ENCODE measurements around the gene EXOSC7. TPM values are rescaled to one million over a fixed set of nuclear protein-coding genes. Genes with fewer than 3 reads are reported as not detected.
"Not testable (repeated sequence)": the region's sequence is repeated elsewhere in the genome, so short reads cannot be mapped to it uniquely, and the experiment has no call there.

EXOSC7 gene
- total RNA-seq, 1 experiment from 2014 or later, result 53.7 TPM

DNA sequence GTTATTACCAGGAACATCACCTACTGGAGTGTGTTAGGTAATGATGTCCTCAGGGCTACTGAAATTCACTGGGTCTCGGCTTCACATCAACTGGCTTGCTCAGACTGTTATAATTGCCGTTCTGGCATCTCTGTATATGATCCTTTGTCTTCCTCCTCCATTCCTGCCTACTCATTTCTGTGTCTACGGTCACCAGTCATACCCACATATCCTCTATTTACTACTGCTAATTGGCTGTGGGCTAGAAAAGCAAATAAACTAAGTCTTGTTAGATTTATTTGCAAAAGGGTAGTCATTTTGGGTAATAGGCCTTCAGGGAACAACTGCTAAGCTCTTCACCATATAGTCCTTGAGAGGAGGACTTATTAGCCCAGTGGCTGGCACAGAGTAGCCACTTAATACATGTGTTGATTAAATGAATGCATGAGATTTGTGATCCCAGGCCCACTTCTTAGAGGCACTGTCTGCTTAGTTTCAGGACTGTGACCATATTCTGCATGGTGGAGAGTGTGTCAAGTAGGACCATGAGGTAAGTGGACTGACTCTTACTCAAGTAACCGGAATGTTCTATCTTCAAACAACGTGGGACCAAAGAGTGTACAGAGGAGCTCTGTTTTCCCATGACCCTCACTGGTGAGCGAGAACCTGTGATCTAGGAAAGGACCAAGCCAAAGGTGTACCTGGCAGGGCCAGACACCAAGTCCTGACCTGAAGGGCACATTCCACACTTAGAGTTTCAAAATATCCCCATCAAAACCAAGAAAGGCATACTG lies 13.2 kb upstream of the EXOSC7 start:
- no peak for DNase-seq (ENCODE audit: low read depth)

DNA sequence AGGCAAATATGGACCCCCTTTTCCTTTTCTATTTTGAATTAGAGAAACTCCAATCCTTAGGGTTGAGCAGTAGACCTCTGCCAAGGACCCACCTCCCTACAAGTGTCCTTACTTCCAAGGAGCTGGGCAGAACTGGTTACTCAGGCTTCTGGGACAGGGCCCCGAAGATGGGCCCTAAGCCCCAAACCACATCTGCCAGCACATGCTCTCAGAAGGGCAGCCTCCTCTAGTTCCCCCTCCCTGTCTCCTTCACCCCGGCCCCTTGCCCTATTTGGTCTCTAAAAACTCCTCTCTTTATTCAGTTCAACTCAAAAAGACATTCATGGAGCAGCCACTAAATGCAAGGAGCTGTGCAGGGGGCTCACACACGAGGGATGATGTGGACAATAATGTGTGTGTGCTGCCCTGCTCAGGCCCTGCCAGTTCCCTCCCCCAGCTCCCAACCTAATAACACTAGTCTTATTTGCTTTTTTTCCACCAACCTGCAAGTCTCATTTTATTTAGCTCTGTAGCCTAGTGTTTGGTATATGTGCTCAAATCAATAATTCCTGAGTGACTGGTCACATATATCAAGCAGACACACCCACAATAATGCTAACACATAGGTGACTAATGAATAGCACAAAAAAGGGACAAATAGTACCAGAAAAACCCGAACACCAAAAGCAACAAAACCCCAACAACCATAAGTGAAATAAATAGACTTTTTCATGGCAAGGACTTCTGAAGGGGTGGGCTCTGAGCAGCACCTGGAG lies 12.3 kb upstream of the EXOSC7 start:
- DNase-seq (ENCODE audit: low read depth), result no peak

DNA sequence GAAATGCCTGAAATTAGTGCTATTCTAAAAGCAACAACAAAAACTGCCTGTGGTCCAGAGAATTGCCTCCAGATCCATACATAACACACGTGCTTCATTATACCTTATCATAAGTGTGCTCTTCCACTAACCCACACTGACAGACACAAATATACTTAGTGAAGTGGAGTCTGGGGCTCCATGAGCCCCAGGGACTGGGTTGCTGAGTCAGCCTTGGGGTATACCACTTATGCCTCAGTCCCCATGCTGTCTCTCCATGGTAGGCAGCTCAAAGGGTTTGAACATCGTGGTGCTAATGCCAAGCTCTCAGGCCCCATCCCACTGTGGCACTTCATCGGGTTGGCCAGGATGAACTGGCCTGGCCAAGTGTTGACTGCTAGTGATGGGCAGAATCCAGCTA lies 10.9 kb upstream of the EXOSC7 start:
- DNase-seq (ENCODE audit: low read depth), result no peak

DNA sequence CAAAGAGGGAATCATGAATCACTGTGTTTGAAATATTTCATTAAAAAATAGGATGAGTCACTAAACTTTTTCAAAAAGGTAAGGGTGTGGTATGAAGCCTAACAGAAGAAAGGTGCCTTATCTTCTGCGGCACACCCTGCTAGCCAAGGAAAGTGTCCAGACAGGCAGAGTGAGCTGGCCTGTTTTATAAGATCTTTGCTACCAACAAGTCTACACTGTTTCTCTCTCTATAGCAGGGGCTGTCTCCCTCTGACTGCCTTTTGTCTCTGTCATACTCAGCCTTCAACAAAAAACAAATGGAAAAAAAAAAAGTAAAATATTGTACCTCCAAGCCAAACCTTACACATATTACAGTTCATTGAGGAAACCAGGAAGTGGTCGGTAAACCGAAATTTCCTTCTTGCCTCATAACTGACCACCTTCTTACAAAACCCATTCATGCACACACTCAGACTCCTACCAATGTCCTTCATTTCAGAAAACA lies 9.2 kb upstream of the EXOSC7 start:
- no peak for DNase-seq (ENCODE audit: low read depth)

DNA sequence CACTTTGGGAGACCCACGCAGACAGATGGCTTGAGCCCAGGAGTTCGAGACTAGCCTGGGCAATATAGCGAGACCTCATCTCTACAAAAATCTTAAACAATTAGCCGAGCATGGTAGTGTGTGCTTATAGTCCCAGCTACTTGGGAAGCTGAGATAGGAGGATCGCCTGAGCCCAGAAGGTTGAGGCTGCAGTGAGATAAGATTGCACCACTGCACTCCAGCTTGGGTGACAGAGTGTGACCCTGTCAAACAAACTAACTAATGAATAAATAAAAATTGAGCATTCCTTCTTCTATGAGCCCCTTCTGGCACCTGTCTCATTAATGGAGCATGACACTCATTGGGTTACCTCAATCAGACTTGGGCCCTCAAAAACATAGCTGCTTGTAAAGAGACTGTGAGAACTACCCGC lies 7.6 kb upstream of the EXOSC7 start:
- no peak for DNase-seq (ENCODE audit: low read depth)

DNA sequence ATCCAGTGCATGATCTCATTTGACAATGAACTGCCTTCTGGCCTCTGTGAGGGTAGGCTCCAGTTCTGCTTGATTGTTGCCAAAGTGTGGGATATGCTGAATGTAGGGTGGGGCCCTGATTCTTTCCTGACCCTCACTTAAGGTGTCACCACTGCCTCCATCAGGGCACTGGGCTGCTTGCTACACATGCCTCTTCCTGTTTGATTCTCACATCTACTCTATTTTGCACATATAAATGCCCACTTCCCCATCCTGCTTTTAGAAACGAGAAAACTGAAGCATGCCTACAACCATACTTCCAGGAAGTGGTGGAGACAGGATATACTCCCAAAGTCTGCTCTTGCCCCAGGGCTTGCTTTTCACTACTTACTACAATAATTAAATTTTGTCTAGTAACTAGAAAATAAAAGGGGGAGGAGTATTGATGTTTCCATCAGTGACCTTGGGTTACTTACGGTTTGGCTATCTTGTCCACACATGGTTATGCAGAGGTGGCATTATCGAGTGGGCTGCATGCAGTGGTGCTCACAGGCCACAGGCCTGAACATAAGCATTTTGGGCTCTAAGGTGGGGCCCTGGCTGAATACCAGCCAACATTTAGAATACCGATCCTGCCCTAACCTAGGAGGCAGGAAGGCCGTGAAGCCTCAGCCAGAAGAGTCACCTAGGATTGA lies 6.8 kb upstream of the EXOSC7 start:
- DNase-seq (ENCODE audit: low read depth), result no peak

GRCh38 chr3:44969828-44970179 lies 6.2 kb upstream of the EXOSC7 start:
- DNase-seq (ENCODE audit: low read depth), result no peak

DNA sequence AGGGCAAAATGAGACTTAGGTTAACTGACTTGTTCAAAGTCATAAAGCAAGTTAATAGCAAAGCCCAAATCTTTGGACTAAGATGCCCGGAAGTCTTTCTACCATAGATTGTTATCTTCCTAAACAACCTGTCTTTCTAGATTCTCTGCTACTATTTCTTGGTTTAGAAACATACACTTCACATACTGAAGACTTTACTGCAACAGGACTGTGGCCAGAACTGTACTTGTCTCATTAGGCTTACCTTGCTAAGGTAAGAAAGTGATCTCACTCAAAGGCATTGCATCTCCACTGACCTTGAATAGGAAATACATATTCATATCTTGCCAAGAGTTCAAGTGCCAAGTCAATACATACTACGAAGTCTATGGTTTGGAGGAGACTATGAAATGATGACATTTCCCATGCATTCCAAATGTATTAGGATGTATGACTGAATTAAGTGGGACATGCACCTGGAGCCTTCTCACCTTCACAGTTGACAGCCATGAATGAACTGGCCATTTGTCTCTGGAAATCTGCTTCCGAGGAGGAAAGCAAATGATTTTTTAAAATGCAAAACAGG lies 5.0 kb upstream of the EXOSC7 start:
- no peak for DNase-seq (ENCODE audit: low read depth)

- no peak for DNase-seq (ENCODE audit: low read depth)
Measured at GRCh38 chr3:44974416-44974815, 1.6 kb upstream of the EXOSC7 start.

DNA sequence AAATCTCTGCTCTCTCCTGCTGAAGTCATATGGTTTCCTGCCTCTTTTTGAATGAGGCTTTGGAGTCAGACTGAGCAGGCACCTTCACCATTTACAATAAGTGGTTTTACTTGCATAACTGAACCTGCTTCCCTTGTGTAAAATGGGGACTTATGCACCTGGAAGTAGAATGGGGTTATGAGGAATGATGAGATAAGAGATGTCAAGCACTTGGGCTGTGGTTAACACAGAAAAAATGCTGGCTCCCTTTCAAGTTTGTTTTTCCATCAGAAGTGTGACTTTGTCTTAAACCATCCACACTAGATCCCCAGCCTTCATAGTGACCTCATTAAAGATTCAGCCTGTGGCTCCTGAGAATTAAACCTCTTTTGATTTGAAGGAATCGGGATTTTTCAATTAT lies 5.2 kb downstream of the EXOSC7 start:
- no peak for DNase-seq (ENCODE audit: low read depth)

DNA sequence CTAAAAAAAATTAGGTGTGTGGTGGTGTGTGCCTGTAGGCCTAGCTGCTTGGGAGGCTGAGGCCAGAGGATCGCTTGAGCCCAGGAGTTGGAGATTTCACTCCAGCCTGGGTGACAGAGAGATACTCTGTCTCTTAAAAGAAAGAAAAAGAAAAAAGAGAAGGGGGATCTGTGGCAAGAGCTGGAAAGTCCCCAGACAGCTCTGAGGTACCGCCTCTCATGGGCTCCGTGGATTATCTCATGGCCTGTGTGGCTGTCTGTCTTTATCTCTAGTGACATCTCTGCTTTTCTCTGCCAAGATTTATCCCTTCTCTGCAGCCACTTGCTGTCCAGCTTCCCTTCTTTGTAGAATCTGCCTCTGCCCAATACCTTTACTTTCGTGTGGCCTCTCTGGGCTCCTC lies 5.7 kb downstream of the EXOSC7 start:
- no peak for DNase-seq (ENCODE audit: low read depth)

- no peak for DNase-seq (ENCODE audit: low read depth)
Measured at GRCh38 chr3:44982817-44983216, 6.8 kb downstream of the EXOSC7 start.

GRCh38 chr3:44983484-44983941 lies 7.5 kb downstream of the EXOSC7 start:
- DNase-seq (ENCODE audit: low read depth), result peak; percentile 30

- no peak for DNase-seq (ENCODE audit: low read depth)
Measured at GRCh38 chr3:44984335-44984734, 8.3 kb downstream of the EXOSC7 start.

GRCh38 chr3:44986330-44986729 lies 10.3 kb downstream of the EXOSC7 start:
- DNase-seq (ENCODE audit: low read depth), result not testable (repeated sequence)

- no peak for DNase-seq (ENCODE audit: low read depth)
Measured at GRCh38 chr3:44987332-44987731, 11.3 kb downstream of the EXOSC7 start.

GRCh38 chr3:44988073-44988472 lies 12.0 kb downstream of the EXOSC7 start:
- no peak for DNase-seq (ENCODE audit: low read depth)

GRCh38 chr3:44989141-44989540 lies 13.1 kb downstream of the EXOSC7 start:
- no peak for DNase-seq (ENCODE audit: low read depth)

- no peak for DNase-seq (ENCODE audit: low read depth)
Measured at GRCh38 chr3:44989636-44990373, 13.8 kb downstream of the EXOSC7 start.

DNA sequence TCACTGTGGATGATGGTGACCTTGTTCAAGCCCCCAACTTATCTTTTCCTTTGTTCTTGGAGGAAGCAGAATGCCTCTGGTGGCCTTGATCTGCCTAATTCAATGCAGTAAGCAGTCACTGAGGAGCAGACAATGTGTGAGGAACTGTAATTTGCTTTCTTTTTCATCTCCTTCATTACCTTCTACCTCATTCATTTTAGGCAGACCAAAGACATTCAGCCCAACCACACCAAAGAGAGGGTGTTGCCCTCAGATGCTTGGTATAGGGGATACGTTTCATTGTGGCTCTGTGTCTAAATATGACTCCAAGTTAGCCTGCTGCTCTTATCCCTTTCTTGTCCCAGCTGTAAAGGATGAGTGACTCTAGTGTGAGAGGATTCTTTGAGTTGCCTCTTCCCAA lies 15.3 kb downstream of the EXOSC7 start:
- no peak for DNase-seq (ENCODE audit: low read depth)
